ENCODE data around the gene GRID2.
A peak's percentile ranks its signal among the peaks of the same experiment; 100 is the strongest.

The GRID2 gene

DNA sequence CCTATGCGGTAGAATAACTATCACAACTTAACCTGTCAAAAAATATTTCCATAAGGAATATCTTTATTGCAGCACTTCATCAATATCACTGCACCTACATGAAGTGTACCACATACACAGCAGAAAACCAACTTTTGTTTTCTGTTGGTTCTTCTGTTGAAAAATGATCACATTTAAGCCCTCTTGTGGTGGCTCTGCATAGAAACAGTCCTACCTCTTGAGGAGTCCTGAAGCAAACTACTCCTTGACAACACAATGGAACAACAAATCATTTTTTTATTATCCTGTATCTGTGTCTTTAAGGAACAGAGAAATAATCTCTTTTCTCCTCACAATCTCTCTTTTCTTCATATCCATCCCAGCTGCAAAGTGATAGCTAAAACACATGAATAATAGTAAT lies 1484.9 kb downstream of the GRID2 start:
- no peak overlapping the region for H3K4me2 ChIP-seq (ENCODE audit: low read depth, low read length)
- H3K79me2 ChIP-seq (ENCODE audit: low read length): no peaks in the 10 kb centered on the region
- peak; percentile 45 for DNase-seq
- H3K4me3 ChIP-seq (ENCODE audit: low read length): no peak overlapping the region
- H3K27me3 ChIP-seq (replicated peaks; ENCODE audit: insufficient read depth, low read length): no peaks in the 10 kb centered on the region
- no peaks in the 10 kb centered on the region for H3K4me1 ChIP-seq (ENCODE audit: low read length)
- H3K27ac ChIP-seq (ENCODE audit: low read length): no peak overlapping the region
- H3K36me3 ChIP-seq (replicated peaks; ENCODE audit: insufficient read depth, low read length): no peaks in the 10 kb centered on the region
- no peaks in the 10 kb centered on the region for H3F3A ChIP-seq (ENCODE audit: insufficient read depth, low read length)
- no peaks in the 10 kb centered on the region for H3K9me2 ChIP-seq (replicated peaks; ENCODE audit: insufficient read depth, low read length)
- H3K9ac ChIP-seq (ENCODE audit: low read length): no peak overlapping the region
- H4K20me1 ChIP-seq (ENCODE audit: insufficient read depth, low read length): no peaks in the 10 kb centered on the region
- H3K9me3 ChIP-seq (replicated peaks; ENCODE audit: insufficient read depth, low read length): no peaks in the 10 kb centered on the region
- no peak overlapping the region for H2AFZ ChIP-seq (ENCODE audit: low read length)
- TF ChIP-seq, protein P1, sequence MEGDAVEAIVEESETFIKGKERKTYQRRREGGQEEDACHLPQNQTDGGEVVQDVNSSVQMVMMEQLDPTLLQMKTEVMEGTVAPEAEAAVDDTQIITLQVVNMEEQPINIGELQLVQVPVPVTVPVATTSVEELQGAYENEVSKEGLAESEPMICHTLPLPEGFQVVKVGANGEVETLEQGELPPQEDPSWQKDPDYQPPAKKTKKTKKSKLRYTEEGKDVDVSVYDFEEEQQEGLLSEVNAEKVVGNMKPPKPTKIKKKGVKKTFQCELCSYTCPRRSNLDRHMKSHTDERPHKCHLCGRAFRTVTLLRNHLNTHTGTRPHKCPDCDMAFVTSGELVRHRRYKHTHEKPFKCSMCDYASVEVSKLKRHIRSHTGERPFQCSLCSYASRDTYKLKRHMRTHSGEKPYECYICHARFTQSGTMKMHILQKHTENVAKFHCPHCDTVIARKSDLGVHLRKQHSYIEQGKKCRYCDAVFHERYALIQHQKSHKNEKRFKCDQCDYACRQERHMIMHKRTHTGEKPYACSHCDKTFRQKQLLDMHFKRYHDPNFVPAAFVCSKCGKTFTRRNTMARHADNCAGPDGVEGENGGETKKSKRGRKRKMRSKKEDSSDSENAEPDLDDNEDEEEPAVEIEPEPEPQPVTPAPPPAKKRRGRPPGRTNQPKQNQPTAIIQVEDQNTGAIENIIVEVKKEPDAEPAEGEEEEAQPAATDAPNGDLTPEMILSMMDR (IDR thresholded peaks at IDR 0.05; ENCODE audit: low read length): peak; percentile 45
- TF ChIP-seq EZH2phosphoT487 (IDR thresholded peaks at IDR 0.05; ENCODE audit: low read length): no peak
- TF ChIP-seq EZH2 (optimal IDR thresholded peaks at IDR 0.05; ENCODE audit: low read depth, low read length): no peak

DNA sequence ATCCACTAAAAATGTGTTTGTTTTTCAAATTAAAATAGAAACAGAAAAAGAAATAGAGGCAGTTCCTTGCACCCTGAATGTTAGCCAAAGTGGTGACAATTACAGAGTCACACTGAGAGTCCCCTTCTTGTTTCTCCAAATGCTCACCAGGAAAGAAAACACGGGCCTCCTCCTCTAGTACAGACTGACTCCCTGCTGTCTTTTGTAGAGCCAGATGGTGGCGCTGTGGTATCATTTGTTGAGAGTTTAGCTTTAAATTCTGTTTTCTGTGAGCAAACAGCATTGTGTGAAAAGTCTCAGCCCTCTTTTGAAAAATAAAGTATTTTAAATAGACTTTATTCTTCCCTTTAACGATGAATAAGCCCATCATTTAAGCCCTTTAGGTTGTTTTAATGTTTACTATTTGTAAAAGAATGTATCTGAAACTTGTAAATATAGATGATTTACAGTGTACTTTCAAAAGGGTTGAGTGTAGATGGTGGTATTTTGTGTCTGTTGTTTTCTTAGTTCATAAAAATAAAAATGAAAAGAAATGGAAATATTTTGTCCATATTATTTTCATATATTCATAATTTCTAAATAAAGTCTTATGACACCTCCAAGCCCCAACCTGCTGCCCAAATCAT lies 1487.9 kb downstream of the GRID2 start:
- no peaks in the 10 kb centered on the region for H3K4me1 ChIP-seq (ENCODE audit: low read length)
- no peaks in the 10 kb centered on the region for H3K9me3 ChIP-seq (replicated peaks; ENCODE audit: insufficient read depth, low read length)
- no peaks in the 10 kb centered on the region for H3K27me3 ChIP-seq (replicated peaks; ENCODE audit: insufficient read depth, low read length)
- no peak overlapping the region for H3K27ac ChIP-seq (ENCODE audit: low read length)
- H3K36me3 ChIP-seq (replicated peaks; ENCODE audit: insufficient read depth, low read length): no peaks in the 10 kb centered on the region
- H3K4me2 ChIP-seq (ENCODE audit: low read depth, low read length): no peak overlapping the region
- no peaks in the 10 kb centered on the region for H3F3A ChIP-seq (ENCODE audit: insufficient read depth, low read length)
- no peak overlapping the region for H3K9ac ChIP-seq (ENCODE audit: low read length)
- peak; percentile 61 for DNase-seq
- H2AFZ ChIP-seq (ENCODE audit: low read length): no peak overlapping the region
- no peaks in the 10 kb centered on the region for H3K79me2 ChIP-seq (ENCODE audit: low read length)
- no peaks in the 10 kb centered on the region for H4K20me1 ChIP-seq (ENCODE audit: insufficient read depth, low read length)
- no peak overlapping the region for H3K4me3 ChIP-seq (ENCODE audit: low read length)
- H3K9me2 ChIP-seq (replicated peaks; ENCODE audit: insufficient read depth, low read length): no peaks in the 10 kb centered on the region
- TF ChIP-seq, protein P1 (IDR thresholded peaks at IDR 0.05; ENCODE audit: low read length): peak; percentile 89
- TF ChIP-seq EZH2phosphoT487 (IDR thresholded peaks at IDR 0.05; ENCODE audit: low read length) (no peak), EZH2 (optimal IDR thresholded peaks at IDR 0.05; ENCODE audit: low read depth, low read length) (no peak)

DNA sequence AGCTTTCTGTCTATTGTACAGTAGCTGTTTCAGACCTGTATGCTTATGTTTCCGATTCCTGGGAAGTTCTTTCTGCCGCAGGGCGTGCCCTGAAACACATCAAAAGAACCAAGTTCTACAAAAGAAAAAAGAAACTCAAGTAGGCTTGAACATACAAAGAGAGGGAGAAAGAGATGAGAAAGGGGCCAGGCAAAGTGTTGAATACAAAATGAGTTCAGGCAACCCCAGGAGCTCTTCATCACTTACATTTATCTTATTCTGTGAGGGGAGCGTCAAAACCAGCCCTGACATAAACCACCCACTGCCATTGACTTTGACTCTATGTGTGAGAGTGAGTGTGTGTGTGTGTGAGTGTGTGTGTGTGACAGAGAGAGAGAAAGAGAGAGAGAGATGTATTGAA lies 1498.3 kb downstream of the GRID2 start:
- H3F3A ChIP-seq (ENCODE audit: insufficient read depth, low read length): no peaks in the 10 kb centered on the region
- no peak overlapping the region for H2AFZ ChIP-seq (ENCODE audit: low read length)
- no peaks in the 10 kb centered on the region for H3K9me2 ChIP-seq (replicated peaks; ENCODE audit: insufficient read depth, low read length)
- H3K27ac ChIP-seq (ENCODE audit: low read length): no peak overlapping the region
- no peaks in the 10 kb centered on the region for H3K9me3 ChIP-seq (replicated peaks; ENCODE audit: insufficient read depth, low read length)
- H4K20me1 ChIP-seq (ENCODE audit: insufficient read depth, low read length): no peaks in the 10 kb centered on the region
- TF ChIP-seq EZH2 (optimal IDR thresholded peaks at IDR 0.05; ENCODE audit: low read depth, low read length): no peak
- H3K9ac ChIP-seq (ENCODE audit: low read length): no peak overlapping the region
- H3K4me3 ChIP-seq (ENCODE audit: low read length): no peak overlapping the region
- H3K36me3 ChIP-seq (replicated peaks; ENCODE audit: insufficient read depth, low read length): no peaks in the 10 kb centered on the region
- no peaks in the 10 kb centered on the region for H3K27me3 ChIP-seq (replicated peaks; ENCODE audit: insufficient read depth, low read length)
- H3K79me2 ChIP-seq (ENCODE audit: low read length): no peaks in the 10 kb centered on the region
- no peaks in the 10 kb centered on the region for H3K4me1 ChIP-seq (ENCODE audit: low read length)
- no peak overlapping the region for H3K4me2 ChIP-seq (ENCODE audit: low read depth, low read length)
- no peak for DNase-seq

DNA sequence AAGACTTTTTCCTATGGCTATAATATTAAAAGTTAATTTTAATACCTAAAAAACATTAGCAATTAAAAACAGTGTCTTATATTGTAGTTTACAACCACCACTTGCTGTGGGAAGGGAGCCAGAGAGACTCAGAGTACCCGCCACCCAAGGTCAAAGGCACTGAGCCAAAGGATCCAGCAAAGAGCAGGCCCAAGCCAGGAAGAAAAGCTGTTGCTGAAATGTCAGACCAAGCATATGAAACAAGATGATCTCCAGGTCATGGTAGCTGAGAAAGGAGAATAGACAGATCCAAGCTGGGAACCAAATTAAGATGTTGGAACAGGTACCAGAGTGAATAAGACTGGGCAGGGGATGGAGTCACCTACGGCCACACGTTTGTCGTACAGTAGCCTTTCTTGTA lies 1506.0 kb downstream of the GRID2 start:
- Histone ChIP-seq H3K9ac (ENCODE audit: low read length) (no peak overlapping the region), H4K20me1 (ENCODE audit: insufficient read depth, low read length) (no peaks in the 10 kb centered on the region), H3K4me2 (ENCODE audit: low read depth, low read length) (no peak overlapping the region), H3K79me2 (ENCODE audit: low read length) (no peaks in the 10 kb centered on the region), H3K9me2 (replicated peaks; ENCODE audit: insufficient read depth, low read length) (no peaks in the 10 kb centered on the region), H3F3A (ENCODE audit: insufficient read depth, low read length) (no peaks in the 10 kb centered on the region), H2AFZ (ENCODE audit: low read length) (no peak overlapping the region), H3K36me3 (replicated peaks; ENCODE audit: insufficient read depth, low read length) (no peaks in the 10 kb centered on the region), H3K27me3 (replicated peaks; ENCODE audit: insufficient read depth, low read length) (no peaks in the 10 kb centered on the region), H3K4me3 (ENCODE audit: low read length) (no peak overlapping the region), H3K4me1 (ENCODE audit: low read length) (no peaks in the 10 kb centered on the region), H3K27ac (ENCODE audit: low read length) (no peak overlapping the region), H3K9me3 (replicated peaks; ENCODE audit: insufficient read depth, low read length) (no peaks in the 10 kb centered on the region)
- TF ChIP-seq EZH2phosphoT487 (IDR thresholded peaks at IDR 0.05; ENCODE audit: low read length): no peak
- TF ChIP-seq, protein P1 (IDR thresholded peaks at IDR 0.05; ENCODE audit: low read length): no peak
- TF ChIP-seq EZH2 (optimal IDR thresholded peaks at IDR 0.05; ENCODE audit: low read depth, low read length): no peak
- DNase-seq: no peak

Data from MM.1S (cell line).